HepG2 (cell line): ENCODE results near the gene SOCS1. TPM values are rescaled to one million over a fixed set of nuclear protein-coding genes. Genes with fewer than 3 reads are reported as not detected.

Experiments
- ERF ChIP-seq: IDR thresholded peaks from 2 replicates; pipeline ENCODE4 v1.6.1; 2018; ENCODE audit warnings: missing biosample characterization, missing genetic modification reagents
- ETV6 ChIP-seq: sonication (generic); formaldehyde crosslinking; conservative IDR thresholded peaks from 2 replicates; pipeline ENCODE4 v1.4.0; 2020; ENCODE audit warnings: missing genetic modification reagents
- FOXP1 ChIP-seq, 2 experiments: fragments of 450-650 bp in 1 of 2; IDR thresholded peaks; 2 replicates each; pipeline ENCODE4 v1.6.1; 2017 to 2018; ENCODE audit warnings: antibody characterized with exemption in 1 of 2
- GLI4 ChIP-seq: sonication (generic); formaldehyde crosslinking; IDR thresholded peaks from 2 replicates; pipeline ENCODE4 v1.5.1; 2020; ENCODE audit warnings: missing genetic modification reagents, mild to moderate bottlenecking, moderate library complexity, borderline replicate concordance
- RAD21 ChIP-seq: fragments of 450-650 bp; formaldehyde crosslinking; IDR thresholded peaks from 2 replicates; pipeline ENCODE4 v1.5.0; 2020; ENCODE audit warnings: mild to moderate bottlenecking
- SALL2 ChIP-seq: sonication (generic); formaldehyde crosslinking; IDR thresholded peaks from 2 replicates; pipeline ENCODE4 v1.8.1; 2023; ENCODE audit warnings: mild to moderate bottlenecking, missing genetic modification reagents, inconsistent platforms
- SMAD1 ChIP-seq: sonication (generic); formaldehyde crosslinking; IDR thresholded peaks from 2 replicates; pipeline ENCODE4 v1.4.0; 2020; ENCODE audit warnings: missing genetic modification reagents, low read depth, mild to moderate bottlenecking, borderline replicate concordance
- TCF7L2 ChIP-seq: IDR thresholded peaks from 2 replicates; pipeline ENCODE4 v1.6.1; 2011; ENCODE audit warnings: mild to moderate bottlenecking, low read depth, low read length, moderate library complexity
- TP53 ChIP-seq: sonication (generic); formaldehyde crosslinking; conservative IDR thresholded peaks from 2 replicates; pipeline ENCODE4 v1.4.0; 2020; ENCODE audit warnings: missing genetic modification reagents
- ZFP90 ChIP-seq: sonication (generic); formaldehyde crosslinking; IDR thresholded peaks from 2 replicates; pipeline ENCODE4 v1.8.0; 2022; ENCODE audit warnings: missing genetic modification reagents, mild to moderate bottlenecking, inconsistent platforms, borderline replicate concordance
- ZNF160 ChIP-seq: sonication (generic); formaldehyde crosslinking; IDR thresholded peaks from 2 replicates; pipeline ENCODE4 v1.8.0; 2022; ENCODE audit warnings: mild to moderate bottlenecking, inconsistent platforms, missing genetic modification reagents
- ZNF232 ChIP-seq: sonication (generic); formaldehyde crosslinking; IDR thresholded peaks from 2 replicates; pipeline ENCODE4 v1.4.0; 2020; ENCODE audit warnings: missing genetic modification reagents, borderline replicate concordance
- ZNF44 ChIP-seq: sonication (generic); formaldehyde crosslinking; IDR thresholded peaks from 2 replicates; pipeline ENCODE4 v1.5.1; 2020; ENCODE audit warnings: mild to moderate bottlenecking, missing genetic modification reagents
- ZNF543 ChIP-seq: sonication (generic); formaldehyde crosslinking; IDR thresholded peaks from 2 replicates; pipeline ENCODE4 v1.4.0; 2020; ENCODE audit warnings: mild to moderate bottlenecking, missing genetic modification reagents
- polyA plus RNA-seq, 8 experiments: library from polyadenylated mRNA; depleted of rRNA in 3 of 8; stranded (reverse) in 7 of 8; unstranded in 1 of 8; fragments of >200 nt; fragmentation: Illumina TruSeq in 4 of 8; extraction: Trizol in 4 of 8; gene quantifications; 2 replicates each; pipeline versions ENCODE4 v1.2.1 to v1.2.3, GENCODE V29; 2011 to 2016; ENCODE audit warnings: low read depth in 4 of 8, missing spikeins in 1 of 8, mixed read lengths in 1 of 8; ENCODE audit not compliant: insufficient read depth in 1 of 8
- total RNA-seq, 5 experiments: library from RNA; depleted of rRNA; stranded (reverse); fragments of >200 nt; fragmentation: Illumina TruSeq; extraction: Trizol; gene quantifications; 2 replicates each; pipeline ENCODE4 v1.2.3, GENCODE V29; 2016; ENCODE audit warnings: low read depth in 1 of 5
- TF ChIP-seq, protein P1 (sequence below): sonication (generic); formaldehyde crosslinking; conservative IDR thresholded peaks from 2 replicates; pipeline ENCODE4 v1.4.0; 2020; ENCODE audit warnings: missing genetic modification reagents
- TF ChIP-seq, protein P2 (sequence below): sonication (generic); formaldehyde crosslinking; IDR thresholded peaks from 2 replicates; pipeline ENCODE4 v1.8.1; 2023; ENCODE audit warnings: mild to moderate bottlenecking, missing genetic modification reagents
- TF ChIP-seq, protein P3 (sequence below): sonication (generic); formaldehyde crosslinking; IDR thresholded peaks from 2 replicates; pipeline ENCODE4 v1.8.0; 2022; ENCODE audit warnings: missing genetic modification reagents, mild to moderate bottlenecking, borderline replicate concordance
- TF ChIP-seq, protein P4 (sequence below): sonication (generic); formaldehyde crosslinking; IDR thresholded peaks from 2 replicates; pipeline ENCODE4 v1.4.0; 2020; ENCODE audit warnings: missing genetic modification reagents
- TF ChIP-seq, protein P5 (sequence below): sonication (generic); IDR thresholded peaks from 2 replicates; pipeline ENCODE4 v1.6.1; 2016; ENCODE audit warnings: low read depth, borderline replicate concordance
- TF ChIP-seq, protein P6 (sequence below): sonication (generic); formaldehyde crosslinking; IDR thresholded peaks from 2 replicates; pipeline ENCODE4 v1.5.0; 2020; ENCODE audit warnings: mild to moderate bottlenecking, missing genetic modification reagents

The SOCS1 gene
- total and polyA plus RNA-seq, 2 of the 13 experiments (the other 11 are each of a cell fraction or from before 2014, with no cell fraction given), result 5.3 to 6.3 TPM

DNA sequence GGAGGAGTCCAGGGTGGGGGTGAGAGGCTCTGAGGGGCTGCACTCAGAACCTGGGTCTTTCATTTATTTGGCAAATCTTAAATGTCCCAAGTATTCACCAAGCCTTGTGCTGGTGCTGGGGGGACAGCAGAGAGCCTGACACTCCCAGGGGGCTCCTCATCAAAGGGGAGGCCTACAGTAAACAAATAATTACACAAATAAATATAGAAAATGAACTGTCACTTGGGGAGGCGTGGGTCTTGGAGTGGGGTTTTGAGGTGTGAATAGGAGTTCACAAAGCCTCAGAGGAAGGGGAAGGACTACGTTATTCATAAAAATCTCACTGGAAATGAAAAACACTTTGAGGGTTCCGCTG lies 40.3 kb upstream of the SOCS1 start (continued):
- TF ChIP-seq, protein P1, sequence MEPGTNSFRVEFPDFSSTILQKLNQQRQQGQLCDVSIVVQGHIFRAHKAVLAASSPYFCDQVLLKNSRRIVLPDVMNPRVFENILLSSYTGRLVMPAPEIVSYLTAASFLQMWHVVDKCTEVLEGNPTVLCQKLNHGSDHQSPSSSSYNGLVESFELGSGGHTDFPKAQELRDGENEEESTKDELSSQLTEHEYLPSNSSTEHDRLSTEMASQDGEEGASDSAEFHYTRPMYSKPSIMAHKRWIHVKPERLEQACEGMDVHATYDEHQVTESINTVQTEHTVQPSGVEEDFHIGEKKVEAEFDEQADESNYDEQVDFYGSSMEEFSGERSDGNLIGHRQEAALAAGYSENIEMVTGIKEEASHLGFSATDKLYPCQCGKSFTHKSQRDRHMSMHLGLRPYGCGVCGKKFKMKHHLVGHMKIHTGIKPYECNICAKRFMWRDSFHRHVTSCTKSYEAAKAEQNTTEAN (CRISPR knock-in tag), result no peak
- TF ChIP-seq, protein P2, sequence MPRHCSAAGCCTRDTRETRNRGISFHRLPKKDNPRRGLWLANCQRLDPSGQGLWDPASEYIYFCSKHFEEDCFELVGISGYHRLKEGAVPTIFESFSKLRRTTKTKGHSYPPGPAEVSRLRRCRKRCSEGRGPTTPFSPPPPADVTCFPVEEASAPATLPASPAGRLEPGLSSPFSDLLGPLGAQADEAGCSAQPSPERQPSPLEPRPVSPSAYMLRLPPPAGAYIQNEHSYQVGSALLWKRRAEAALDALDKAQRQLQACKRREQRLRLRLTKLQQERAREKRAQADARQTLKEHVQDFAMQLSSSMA (CRISPR knock-in tag), result 0 out of 2 replicates have a peak, but pooled peaks have one; percentile 20
- TF ChIP-seq, protein P3, sequence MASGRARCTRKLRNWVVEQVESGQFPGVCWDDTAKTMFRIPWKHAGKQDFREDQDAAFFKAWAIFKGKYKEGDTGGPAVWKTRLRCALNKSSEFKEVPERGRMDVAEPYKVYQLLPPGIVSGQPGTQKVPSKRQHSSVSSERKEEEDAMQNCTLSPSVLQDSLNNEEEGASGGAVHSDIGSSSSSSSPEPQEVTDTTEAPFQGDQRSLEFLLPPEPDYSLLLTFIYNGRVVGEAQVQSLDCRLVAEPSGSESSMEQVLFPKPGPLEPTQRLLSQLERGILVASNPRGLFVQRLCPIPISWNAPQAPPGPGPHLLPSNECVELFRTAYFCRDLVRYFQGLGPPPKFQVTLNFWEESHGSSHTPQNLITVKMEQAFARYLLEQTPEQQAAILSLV, result no peak
- TF ChIP-seq RAD21 (CRISPR knock-in tag), result no peak
- peak; percentile 3; the same call in 1 of the 2 replicates for TF ChIP-seq TP53 (CRISPR knock-in tag)
- no peak for TF ChIP-seq ZNF232 (CRISPR knock-in tag)
- TF ChIP-seq ZFP90 (CRISPR knock-in tag), result peak; percentile 20; the same call in 1 of the 2 replicates
- TF ChIP-seq TCF7L2, result peak; percentile 44; the same call in 1 of the 2 replicates
- TF ChIP-seq ZNF160 (CRISPR knock-in tag), result 0 out of 2 replicates have a peak, but pooled peaks have one; percentile 10
- TF ChIP-seq ZNF543 (CRISPR knock-in tag), result peak; percentile 19; the same call in 1 of the 2 replicates
- TF ChIP-seq, protein P4, sequence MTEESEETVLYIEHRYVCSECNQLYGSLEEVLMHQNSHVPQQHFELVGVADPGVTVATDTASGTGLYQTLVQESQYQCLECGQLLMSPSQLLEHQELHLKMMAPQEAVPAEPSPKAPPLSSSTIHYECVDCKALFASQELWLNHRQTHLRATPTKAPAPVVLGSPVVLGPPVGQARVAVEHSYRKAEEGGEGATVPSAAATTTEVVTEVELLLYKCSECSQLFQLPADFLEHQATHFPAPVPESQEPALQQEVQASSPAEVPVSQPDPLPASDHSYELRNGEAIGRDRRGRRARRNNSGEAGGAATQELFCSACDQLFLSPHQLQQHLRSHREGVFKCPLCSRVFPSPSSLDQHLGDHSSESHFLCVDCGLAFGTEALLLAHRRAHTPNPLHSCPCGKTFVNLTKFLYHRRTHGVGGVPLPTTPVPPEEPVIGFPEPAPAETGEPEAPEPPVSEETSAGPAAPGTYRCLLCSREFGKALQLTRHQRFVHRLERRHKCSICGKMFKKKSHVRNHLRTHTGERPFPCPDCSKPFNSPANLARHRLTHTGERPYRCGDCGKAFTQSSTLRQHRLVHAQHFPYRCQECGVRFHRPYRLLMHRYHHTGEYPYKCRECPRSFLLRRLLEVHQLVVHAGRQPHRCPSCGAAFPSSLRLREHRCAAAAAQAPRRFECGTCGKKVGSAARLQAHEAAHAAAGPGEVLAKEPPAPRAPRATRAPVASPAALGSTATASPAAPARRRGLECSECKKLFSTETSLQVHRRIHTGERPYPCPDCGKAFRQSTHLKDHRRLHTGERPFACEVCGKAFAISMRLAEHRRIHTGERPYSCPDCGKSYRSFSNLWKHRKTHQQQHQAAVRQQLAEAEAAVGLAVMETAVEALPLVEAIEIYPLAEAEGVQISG (CRISPR knock-in tag), result 0 out of 2 replicates have a peak, but pooled peaks have one; percentile 8
- TF ChIP-seq GLI4 (CRISPR knock-in tag), result no peak
- TF ChIP-seq, protein P5, sequence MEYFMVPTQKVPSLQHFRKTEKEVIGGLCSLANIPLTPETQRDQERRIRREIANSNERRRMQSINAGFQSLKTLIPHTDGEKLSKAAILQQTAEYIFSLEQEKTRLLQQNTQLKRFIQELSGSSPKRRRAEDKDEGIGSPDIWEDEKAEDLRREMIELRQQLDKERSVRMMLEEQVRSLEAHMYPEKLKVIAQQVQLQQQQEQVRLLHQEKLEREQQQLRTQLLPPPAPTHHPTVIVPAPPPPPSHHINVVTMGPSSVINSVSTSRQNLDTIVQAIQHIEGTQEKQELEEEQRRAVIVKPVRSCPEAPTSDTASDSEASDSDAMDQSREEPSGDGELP, result 0 out of 2 replicates have a peak, but pooled peaks have one; percentile 4
- TF ChIP-seq ZNF44 (CRISPR knock-in tag), result no peak
- TF ChIP-seq ERF (CRISPR knock-in tag), result no peak
- TF ChIP-seq FOXP1 (IDR thresholded peaks at IDR 0.05), result no peak
- TF ChIP-seq FOXP1 (CRISPR knock-in tag; IDR thresholded peaks at IDR 0.05), result peak; percentile 52
- TF ChIP-seq, protein P6, sequence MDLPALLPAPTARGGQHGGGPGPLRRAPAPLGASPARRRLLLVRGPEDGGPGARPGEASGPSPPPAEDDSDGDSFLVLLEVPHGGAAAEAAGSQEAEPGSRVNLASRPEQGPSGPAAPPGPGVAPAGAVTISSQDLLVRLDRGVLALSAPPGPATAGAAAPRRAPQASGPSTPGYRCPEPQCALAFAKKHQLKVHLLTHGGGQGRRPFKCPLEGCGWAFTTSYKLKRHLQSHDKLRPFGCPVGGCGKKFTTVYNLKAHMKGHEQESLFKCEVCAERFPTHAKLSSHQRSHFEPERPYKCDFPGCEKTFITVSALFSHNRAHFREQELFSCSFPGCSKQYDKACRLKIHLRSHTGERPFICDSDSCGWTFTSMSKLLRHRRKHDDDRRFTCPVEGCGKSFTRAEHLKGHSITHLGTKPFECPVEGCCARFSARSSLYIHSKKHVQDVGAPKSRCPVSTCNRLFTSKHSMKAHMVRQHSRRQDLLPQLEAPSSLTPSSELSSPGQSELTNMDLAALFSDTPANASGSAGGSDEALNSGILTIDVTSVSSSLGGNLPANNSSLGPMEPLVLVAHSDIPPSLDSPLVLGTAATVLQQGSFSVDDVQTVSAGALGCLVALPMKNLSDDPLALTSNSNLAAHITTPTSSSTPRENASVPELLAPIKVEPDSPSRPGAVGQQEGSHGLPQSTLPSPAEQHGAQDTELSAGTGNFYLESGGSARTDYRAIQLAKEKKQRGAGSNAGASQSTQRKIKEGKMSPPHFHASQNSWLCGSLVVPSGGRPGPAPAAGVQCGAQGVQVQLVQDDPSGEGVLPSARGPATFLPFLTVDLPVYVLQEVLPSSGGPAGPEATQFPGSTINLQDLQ (CRISPR knock-in tag), result no peak
- 0 out of 2 replicates have a peak, but pooled peaks have one; percentile 3 for TF ChIP-seq SMAD1 (CRISPR knock-in tag)
- TF ChIP-seq SALL2, result 0 out of 2 replicates have a peak, but pooled peaks have one; percentile 10
- TF ChIP-seq ETV6 (CRISPR knock-in tag), result no peak
